ENCODE data around the gene SRGN.

GRCh38 chr10:69124563-69125268, 36.8 kb downstream of the SRGN start:
- TF ChIP-seq SP1 (IDR thresholded peaks at IDR 0.05) (no peak), PKNOX1 (IDR thresholded peaks at IDR 0.05) (no peak), ZNF384 (IDR thresholded peaks at IDR 0.05) (no peak), NFRKB (IDR thresholded peaks at IDR 0.05) (no peak), ARNT (IDR thresholded peaks at IDR 0.05) (no peak), SUZ12 (IDR thresholded peaks at IDR 0.05) (no peak), FOXA1 (IDR thresholded peaks at IDR 0.05) (no peak), LEF1 (IDR thresholded peaks at IDR 0.05; ENCODE audit: borderline replicate concordance) (no peak), TARDBP (IDR thresholded peaks at IDR 0.05) (no peak), BHLHE40 (IDR thresholded peaks at IDR 0.05; ENCODE audit: borderline replicate concordance) (no peak)

Data from HEK293T (cell line).